Esophagus muscularis mucosa (tissue), 4 donors: ENCODE measurements around the gene FGFBP1. TPM values are rescaled to one million over a fixed set of nuclear protein-coding genes. Genes with fewer than 3 reads are reported as not detected.

ENCODE experiments used
- DNase-seq: peaks from one replicate; pipeline ENCODE4 v3.0.0-alpha.2; 2017; ENCODE audit errors: extremely low spot score
- H3K27ac ChIP-seq, 4 donors: fragments of 200-600 bp; sonication (generic); replicated peaks in 1 of 4; 1 replicate in 3 of 4; 2 replicates in 1 of 4; pipeline ENCODE4 v1.5.1; 2016 to 2019; ENCODE audit warnings: mild to moderate bottlenecking in 1 of 4
- H3K27me3 ChIP-seq, 4 donors: fragments of 200-600 bp; sonication (generic); one replicate each; pipeline versions ENCODE4 v1.5.1 to v1.6.0; 2016 to 2019
- H3K36me3 ChIP-seq, 4 donors: fragments of 200-600 bp; sonication (generic); one replicate each; pipeline ENCODE4 v1.5.1; 2016 to 2019
- H3K4me1 ChIP-seq, 4 donors: fragments of 200-600 bp; sonication (generic); one replicate each; pipeline ENCODE4 v1.5.1; 2016 to 2019
- H3K4me3 ChIP-seq, 4 donors: fragments of 200-600 bp; sonication (generic); 1 replicate in 2 of 4; 2 replicates in 2 of 4; pipeline ENCODE4 v1.5.1; 2016 to 2019; ENCODE audit warnings: mild to moderate bottlenecking in 4 of 4, moderate library complexity in 1 of 4
- H3K9me3 ChIP-seq, 4 donors: fragments of 200-600 bp; sonication (generic); 1 replicate in 3 of 4; 2 replicates in 1 of 4; pipeline ENCODE4 v1.5.1; 2016 to 2019
- CTCF ChIP-seq, 3 experiments: fragments of 200-600 bp in 2 of 3; fragments of 450-650 bp in 1 of 3; sonication (generic) in 2 of 3; IDR thresholded peaks; one replicate each; pipeline ENCODE4 v1.5.1; 2017 to 2019; ENCODE audit warnings: antibody characterized with exemption in 3 of 3, mild to moderate bottlenecking in 2 of 3, moderate library complexity in 1 of 3
- EP300 ChIP-seq: sonication (generic); formaldehyde crosslinking; IDR thresholded peaks from one replicate; pipeline ENCODE4 v1.6.1; 2017; ENCODE audit warnings: antibody characterized with exemption
- POLR2A ChIP-seq: fragments of 450-650 bp; IDR thresholded peaks from one replicate; pipeline ENCODE4 v1.6.1; 2017; ENCODE audit warnings: antibody characterized with exemption, moderate library complexity, mild to moderate bottlenecking, low read depth
- POLR2AphosphoS5 ChIP-seq, 2 donors: sonication (generic); formaldehyde crosslinking; IDR thresholded peaks; one replicate each; pipeline ENCODE4 v1.6.1; 2017; ENCODE audit warnings: antibody characterized with exemption in 2 of 2
- WGBS: methylation state at CpG from one replicate; pipeline ENCODE4 v1.1.5; 2018; 5-methylcytosine and 5-hydroxymethylcytosine counted together
- intact Hi-C: fragments of 100-400 bp; cut with DNase I; formaldehyde crosslinking; loops from one replicate; pipeline ENCODE4 v1.15.1; 2023
- total RNA-seq, 4 donors: library from RNA; depleted of rRNA; stranded (reverse); fragments of >200 nt; gene quantifications; one replicate each; pipeline versions ENCODE4 v1.1.0 to v1.2.1, GENCODE V29; 2016

FGFBP1 gene
- total RNA-seq, 4 donors from 2014 or later: 0.33 to 0.92 (median 0.52) TPM; not detected in 1

DNA sequence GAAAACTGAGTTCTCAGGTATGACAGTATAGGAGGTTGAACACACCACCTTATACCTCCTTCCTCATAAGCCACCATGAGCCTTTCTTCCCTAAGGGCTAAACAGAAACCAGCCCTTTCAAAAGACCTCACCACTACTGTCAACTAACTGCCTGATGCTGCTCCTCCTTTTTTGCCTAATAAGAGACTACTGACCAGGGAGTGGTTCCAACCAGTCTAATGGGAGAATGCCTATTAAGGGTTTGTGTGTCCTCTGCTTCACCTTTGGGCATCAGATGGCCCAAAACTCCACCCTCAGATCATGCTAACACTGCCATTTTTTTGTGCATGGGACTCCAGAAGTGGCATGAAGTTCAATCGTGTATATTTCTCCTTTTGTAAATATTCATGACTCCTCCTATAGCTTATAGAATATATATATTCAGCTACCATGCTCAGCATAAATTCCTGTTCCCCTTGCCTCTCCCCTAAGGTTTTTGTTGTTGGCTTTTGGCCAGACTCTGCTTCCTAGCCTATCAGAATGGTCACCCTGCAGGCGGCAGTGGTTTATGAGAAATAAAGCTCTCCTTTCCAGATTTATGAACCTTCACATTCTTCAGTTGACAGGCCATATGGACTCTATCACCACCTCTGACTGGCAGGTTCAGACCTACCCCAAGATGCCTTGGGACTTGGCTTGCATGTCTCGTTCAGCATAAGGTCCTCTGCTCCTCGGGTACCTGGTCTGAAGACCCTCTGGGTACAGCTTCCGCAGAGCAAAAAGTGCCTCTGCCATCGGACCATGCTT, 28.2 kb downstream of the FGFBP1 start:
- intact Hi-C loops: no loop called here
- Histone ChIP-seq H3K9me3 (no peaks in the 10 kb centered on the region), H3K36me3 (no peaks in the 10 kb centered on the region), H3K4me1 (peaks cover 0 to 37% (median 24%) of the 10 kb centered on the region in 4 donors), H3K4me3 (no peak overlapping the region), H3K27me3 (no peaks in the 10 kb centered on the region), H3K27ac (no peak overlapping the region)
- TF ChIP-seq CTCF (IDR thresholded peaks at IDR 0.05): no peak
- TF ChIP-seq EP300: no peak
- no peak for DNase-seq
- 80% methylated on average over 6 of the region's 6 CpGs for WGBS

DNA sequence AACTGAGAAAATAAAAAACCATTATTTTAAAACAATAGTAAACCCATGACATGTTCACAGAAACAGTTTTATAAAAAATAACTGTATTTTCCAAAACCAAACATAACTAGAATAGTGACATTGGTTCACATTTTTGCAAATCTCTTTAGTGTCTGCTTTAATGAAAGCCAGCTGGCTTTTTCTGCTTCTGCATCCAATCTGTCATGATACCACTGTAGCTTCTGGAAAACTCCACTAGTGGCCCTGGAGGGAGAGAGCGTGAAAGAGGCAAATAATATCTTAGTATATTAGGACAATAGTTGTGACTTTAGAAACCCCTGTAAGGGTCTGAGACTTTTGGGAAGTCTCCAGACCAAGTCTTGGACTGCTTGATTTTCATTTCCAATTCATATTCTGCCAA, 31.1 kb downstream of the FGFBP1 start:
- intact Hi-C loops: no loop called here
- TF ChIP-seq EP300 (no peak), POLR2AphosphoS5 (IDR thresholded peaks at IDR 0.05) (no peak), CTCF (IDR thresholded peaks at IDR 0.05) (no peak)
- Histone ChIP-seq H3K36me3 (no peaks in the 10 kb centered on the region), H3K9me3 (no peaks in the 10 kb centered on the region), H3K4me1 (peaks cover 0 to 30% (median 21%) of the 10 kb centered on the region in 4 donors), H3K4me3 (no peak overlapping the region), H3K27me3 (no peaks in the 10 kb centered on the region), H3K27ac (peak overlapping the region in 2 of 4 donors; percentile 2 to 10)
- WGBS: 57% methylated on average over 1 of the region's 1 CpG
- DNase-seq: no peak

- no peak for TF ChIP-seq POLR2A
- TF ChIP-seq CTCF (IDR thresholded peaks at IDR 0.05): no peak
- no peak for TF ChIP-seq EP300
- no peak for TF ChIP-seq POLR2AphosphoS5 (IDR thresholded peaks at IDR 0.05)
- Histone ChIP-seq H3K27ac (no peak overlapping the region), H3K36me3 (no peaks in the 10 kb centered on the region), H3K9me3 (no peaks in the 10 kb centered on the region), H3K4me1 (peaks cover 0 to 25% (median 17%) of the 10 kb centered on the region in 4 donors), H3K27me3 (no peaks in the 10 kb centered on the region), H3K4me3 (no peak overlapping the region)
- DNase-seq: no peak
- 74% methylated on average over 25 of the region's 25 CpGs for WGBS
- intact Hi-C loops: no loop called here
Measured at GRCh38 chr4:15906020-15906443, 32.5 kb downstream of the FGFBP1 start.

DNA sequence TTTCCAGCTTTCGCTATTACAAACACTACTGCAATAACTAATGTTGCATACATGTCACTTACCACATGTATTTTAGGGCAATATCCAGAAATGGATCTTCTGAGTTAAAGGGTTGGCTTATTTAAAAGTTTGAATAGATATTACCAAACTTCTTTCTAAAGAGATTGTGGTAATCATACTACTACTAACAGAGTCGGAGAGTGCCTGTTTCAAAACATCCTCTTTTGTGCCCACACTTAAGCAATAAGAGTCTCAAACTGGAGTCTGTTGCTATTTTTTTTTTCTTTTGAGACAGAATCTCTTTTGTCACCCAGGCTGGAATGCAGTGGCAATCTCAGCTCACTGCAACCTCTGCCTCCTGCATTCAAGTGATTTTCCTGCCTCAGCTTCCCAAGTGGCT, 35.8 kb downstream of the FGFBP1 start:
- no peak for TF ChIP-seq EP300
- TF ChIP-seq CTCF (IDR thresholded peaks at IDR 0.05): no peak
- no peak for TF ChIP-seq POLR2AphosphoS5 (IDR thresholded peaks at IDR 0.05)
- no peak for TF ChIP-seq POLR2A
- intact Hi-C loops: no loop called here
- WGBS: 87% methylated on average over 2 of the region's 2 CpGs

GRCh38 chr4:15901998-15902397, 36.5 kb downstream of the FGFBP1 start:
- WGBS: 69% methylated on average over 2 of the region's 2 CpGs
- H3K27me3 ChIP-seq: no peaks in the 10 kb centered on the region
- no peaks in the 10 kb centered on the region for H3K36me3 ChIP-seq
- intact Hi-C loops: no loop called here
- H3K27ac ChIP-seq: no peak overlapping the region
- DNase-seq: no peak
- TF ChIP-seq POLR2A (no peak), EP300 (no peak), POLR2AphosphoS5 (IDR thresholded peaks at IDR 0.05) (no peak), CTCF (IDR thresholded peaks at IDR 0.05) (no peak)
- H3K9me3 ChIP-seq: no peaks in the 10 kb centered on the region
- peaks cover 0 to 35% (median 24%) of the 10 kb centered on the region in 4 donors for H3K4me1 ChIP-seq
- H3K4me3 ChIP-seq: no peak overlapping the region

More for the DNA sequence above, 35.8 kb downstream of the FGFBP1 start:
- no peak for DNase-seq
- H3K36me3 ChIP-seq: no peaks in the 10 kb centered on the region
- H3K27ac ChIP-seq: no peak overlapping the region
- H3K4me3 ChIP-seq: no peak overlapping the region
- no peaks in the 10 kb centered on the region for H3K9me3 ChIP-seq
- no peaks in the 10 kb centered on the region for H3K27me3 ChIP-seq
- peaks cover 0 to 34% (median 26%) of the 10 kb centered on the region in 4 donors for H3K4me1 ChIP-seq
